Activated T-cell treated with anti-CD3 and anti-CD28 coated beads, Interleukin-2, amount 50 U/mL, for 1 hour (primary cell): ENCODE data around the gene STK32C.

Source experiments
- DNase-seq: peaks from one replicate; pipeline ENCODE4 v3.0.0-alpha.2; 2020

The STK32C gene

GRCh38 chr10:132178046-132178445, 129.7 kb downstream of the STK32C start:
- DNase-seq: no peak

GRCh38 chr10:132176623-132177500, 130.9 kb downstream of the STK32C start:
- DNase-seq: no peak

- DNase-seq: no peak
These were observed 131.7 kb downstream of the STK32C start for GRCh38 chr10:132175907-132176581.

- DNase-seq: no peak
These were observed 132.3 kb downstream of the STK32C start for GRCh38 chr10:132175408-132175807.

GRCh38 chr10:132174237-132174636, 133.5 kb downstream of the STK32C start:
- DNase-seq: no peak

GRCh38 chr10:132173185-132173584, 134.6 kb downstream of the STK32C start:
- no peak for DNase-seq

- DNase-seq: no peak
These were observed 135.4 kb downstream of the STK32C start for GRCh38 chr10:132172091-132173066.

GRCh38 chr10:132170561-132171361, 137.0 kb downstream of the STK32C start:
- no peak for DNase-seq

- no peak for DNase-seq
These were observed 137.8 kb downstream of the STK32C start for GRCh38 chr10:132169766-132170560.

- no peak for DNase-seq
These were observed 138.6 kb downstream of the STK32C start for GRCh38 chr10:132169031-132169765.

GRCh38 chr10:132168571-132169030, 139.1 kb downstream of the STK32C start:
- DNase-seq: no peak

- no peak for DNase-seq
These were observed 139.8 kb downstream of the STK32C start for GRCh38 chr10:132167976-132168375.

- no peak for DNase-seq
These were observed 140.6 kb downstream of the STK32C start for GRCh38 chr10:132167041-132167674.

GRCh38 chr10:132166216-132166950, 141.4 kb downstream of the STK32C start:
- no peak for DNase-seq

- DNase-seq: no peak
These were observed 142.3 kb downstream of the STK32C start for GRCh38 chr10:132165416-132165980.

GRCh38 chr10:132164761-132165278, 142.9 kb downstream of the STK32C start:
- no peak for DNase-seq

- no peak for DNase-seq
These were observed 143.8 kb downstream of the STK32C start for GRCh38 chr10:132163826-132164515.

GRCh38 chr10:132163278-132163765, 144.4 kb downstream of the STK32C start:
- DNase-seq: peak; percentile 45
